NK-92 treated with Interleukin-12 subunit alpha and Interleukin-12 subunit beta, amount 100 ng/mL, for 24 hours (cell line): ENCODE results near the gene HACE1.
"Not testable (repeated sequence)": the region's sequence is repeated elsewhere in the genome, so short reads cannot be mapped to it uniquely, and the experiment has no call there.

Source experiments
- DNase-seq: peaks from one replicate; lab custom pipeline; 2025; lab: John Stamatoyannopoulos, UW

HACE1 gene

GRCh38 chr6:104737567-104737966 is 122.2 kb downstream of the HACE1 start:
- DNase-seq, result not testable (repeated sequence)

DNA sequence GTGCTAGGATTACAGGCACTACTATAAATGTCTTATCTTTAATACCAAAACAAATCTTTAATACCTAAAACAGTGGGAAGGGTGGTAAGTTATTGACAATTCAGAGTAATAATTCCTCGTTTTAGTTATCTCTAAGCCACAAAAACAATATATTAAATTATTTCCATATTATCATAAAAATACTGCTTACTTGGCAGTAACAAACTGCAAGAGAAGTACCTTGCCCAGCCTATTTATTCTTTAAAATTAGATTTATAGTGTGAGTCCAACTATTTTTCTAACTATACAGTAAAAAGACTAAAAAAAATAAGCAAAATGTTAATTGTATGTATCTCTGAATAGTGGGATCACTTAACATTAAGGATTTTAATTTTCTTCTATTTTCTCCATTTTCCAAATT is 123.2 kb downstream of the HACE1 start:
- DNase-seq, result no peak

DNA sequence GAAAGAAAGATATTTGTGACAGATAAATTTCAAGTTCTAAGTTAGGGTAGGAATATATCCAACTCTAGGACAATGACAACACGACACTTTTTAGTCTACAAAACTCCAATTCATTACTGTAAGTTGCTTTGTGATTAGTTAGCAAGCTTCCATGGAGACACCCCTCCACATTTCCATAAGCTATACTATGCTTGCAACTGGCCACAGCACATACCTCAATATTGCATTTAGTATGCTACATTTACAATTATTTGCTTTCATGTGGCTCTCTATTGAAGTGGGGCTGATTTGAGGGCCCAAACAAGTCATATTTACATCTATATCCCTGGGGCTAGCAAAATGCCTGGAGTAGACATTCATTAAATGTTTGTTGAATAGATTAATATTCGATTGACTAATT is 129.3 kb downstream of the HACE1 start:
- DNase-seq, result no peak

- DNase-seq, result no peak
Measured at GRCh38 chr6:104729433-104729832, 130.3 kb downstream of the HACE1 start.

- no peak for DNase-seq
Measured at GRCh38 chr6:104728448-104728847, 131.3 kb downstream of the HACE1 start.

DNA sequence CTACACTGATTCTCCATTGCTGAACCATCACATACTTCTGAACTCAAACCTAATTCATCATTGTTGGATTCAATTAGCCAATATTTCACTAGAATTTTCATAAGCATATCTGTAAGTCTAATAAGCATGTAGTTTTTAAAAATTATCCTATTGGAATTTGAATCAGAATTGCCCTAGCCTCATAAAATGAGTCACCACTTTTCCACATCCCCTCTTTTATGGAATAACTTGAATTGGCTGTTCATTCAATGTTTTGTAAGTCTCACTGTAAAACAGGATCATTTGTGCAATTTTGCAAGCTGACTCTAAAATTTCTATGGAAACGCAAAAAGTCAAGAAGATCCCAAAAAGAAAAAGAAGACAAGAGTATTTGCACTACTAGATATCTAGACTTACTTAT is 141.0 kb downstream of the HACE1 start:
- DNase-seq, result no peak

DNA sequence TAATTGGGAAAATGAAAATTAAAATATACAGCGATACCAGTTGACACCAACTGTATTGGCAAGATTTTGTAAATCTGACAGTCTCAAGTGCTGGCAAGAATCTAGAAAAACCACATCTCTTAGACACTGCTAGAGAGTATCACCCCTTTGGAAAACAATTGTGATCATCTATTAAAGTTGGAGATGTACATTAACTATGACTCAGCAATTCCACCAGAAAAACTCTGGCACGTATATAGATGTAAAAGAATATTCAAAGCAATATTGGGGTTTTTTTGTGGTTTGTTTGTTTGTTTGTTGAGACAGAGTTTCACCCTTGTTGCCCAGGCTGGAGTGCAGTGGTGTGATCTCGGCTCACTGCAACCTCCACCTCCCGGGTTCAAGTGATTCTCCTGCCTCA is 142.9 kb downstream of the HACE1 start:
- DNase-seq, result no peak

GRCh38 chr6:104714796-104715195 is 144.9 kb downstream of the HACE1 start:
- no peak for DNase-seq

GRCh38 chr6:104713982-104714381 is 145.7 kb downstream of the HACE1 start:
- DNase-seq, result no peak

DNA sequence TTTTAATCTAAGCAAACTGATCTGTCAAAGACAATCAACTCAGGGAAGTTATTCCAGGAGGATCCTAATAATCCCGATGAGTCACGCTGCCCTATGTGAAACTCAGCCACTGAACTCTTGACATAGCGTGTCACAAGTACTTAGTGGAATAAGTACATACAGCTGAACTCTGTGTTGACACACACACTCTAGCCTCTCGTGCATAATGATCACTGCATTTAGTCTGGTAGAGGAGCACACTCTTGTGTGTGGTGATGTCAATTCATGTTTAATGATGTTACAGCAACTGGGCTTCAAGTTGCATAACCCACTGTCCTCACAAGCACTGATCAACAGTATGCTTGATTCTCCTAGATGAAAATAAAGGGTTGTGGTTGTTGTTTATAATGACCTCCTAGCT is 148.3 kb downstream of the HACE1 start:
- DNase-seq, result no peak

DNA sequence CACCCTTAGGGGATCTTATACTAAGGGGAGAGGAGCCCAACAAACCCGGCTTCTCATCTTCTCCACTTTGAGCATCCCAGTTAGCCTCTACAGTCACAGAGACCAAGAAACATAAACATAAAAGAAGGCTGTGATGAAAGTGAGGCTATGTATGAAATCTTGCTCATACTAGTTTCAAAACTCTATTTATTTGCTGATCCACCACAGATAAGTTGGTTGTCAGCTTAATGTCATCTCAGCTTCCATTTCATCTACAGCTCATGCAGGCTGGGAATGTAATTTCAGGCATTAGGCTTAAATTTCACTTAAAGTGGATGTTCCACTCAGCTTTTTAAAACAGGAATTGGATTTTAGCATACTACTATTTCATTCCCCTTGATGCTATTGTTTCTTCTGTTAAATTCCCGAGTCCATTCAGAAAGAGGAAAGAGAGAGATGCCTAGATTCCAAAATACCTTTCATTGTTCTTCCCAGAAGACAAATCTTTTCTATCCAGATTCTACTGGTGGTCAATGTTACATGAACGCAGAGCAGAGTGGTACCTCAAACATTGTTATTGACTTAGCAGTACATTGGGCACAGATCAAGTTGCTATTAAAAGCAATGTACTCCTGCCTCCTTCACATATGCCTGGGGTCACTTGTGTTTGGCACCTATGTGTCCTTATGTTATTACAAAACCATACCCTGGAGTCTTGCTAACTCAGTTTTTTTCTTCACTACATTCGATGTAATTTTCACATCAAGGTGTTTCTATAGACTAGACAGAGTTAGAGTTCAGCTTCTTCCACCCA is 149.0 kb downstream of the HACE1 start:
- DNase-seq, result no peak

GRCh38 chr6:104705916-104706442 is 153.7 kb downstream of the HACE1 start:
- no peak for DNase-seq

DNA sequence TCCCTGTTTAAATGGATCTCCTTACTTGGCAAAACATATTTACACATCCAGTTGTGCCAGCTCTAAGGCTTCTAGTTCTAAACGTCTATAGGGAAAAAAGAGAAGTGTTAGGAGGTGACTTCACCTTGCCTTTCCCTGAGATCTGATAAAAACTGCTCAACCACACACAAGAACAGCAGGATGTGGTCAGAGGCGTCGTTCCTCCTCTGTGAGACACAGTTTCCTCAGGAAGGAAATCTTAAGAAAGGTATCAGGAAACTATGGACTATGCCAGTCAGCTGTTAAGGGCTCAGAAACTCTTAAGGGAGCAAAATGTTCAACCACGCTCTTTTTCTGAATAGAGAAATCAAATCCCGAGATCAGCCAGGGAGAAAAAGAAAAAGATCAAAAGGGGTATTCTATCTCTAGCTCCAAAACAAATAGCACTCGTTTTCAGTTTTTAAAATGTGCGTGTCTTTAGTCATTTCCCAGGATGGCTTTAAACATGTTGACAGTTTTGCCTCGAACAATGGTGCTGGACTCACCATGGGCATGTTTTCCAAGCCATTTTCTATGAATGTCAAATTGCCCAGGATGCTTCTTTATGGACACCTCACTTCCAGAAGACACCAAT is 154.5 kb downstream of the HACE1 start:
- peak; percentile 6 for DNase-seq

DNA sequence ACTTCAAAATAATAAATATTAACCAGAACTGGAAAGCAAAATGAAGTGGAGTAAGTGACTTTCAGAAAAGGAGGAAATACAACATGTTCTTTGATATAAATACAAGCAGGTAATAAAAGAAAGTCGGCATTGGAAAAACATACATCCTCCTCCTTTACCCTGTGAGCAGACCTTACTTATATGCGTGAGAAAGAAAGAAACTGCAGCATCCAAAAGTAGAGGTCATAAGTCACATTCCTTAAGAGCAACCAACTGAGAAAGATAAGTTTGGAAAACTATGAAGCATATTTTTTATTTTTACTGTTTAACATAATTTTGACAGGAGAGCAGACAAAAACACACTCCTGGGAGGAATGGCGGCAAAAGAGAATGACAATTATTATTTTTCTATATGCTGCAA is 155.5 kb downstream of the HACE1 start:
- no peak for DNase-seq

DNA sequence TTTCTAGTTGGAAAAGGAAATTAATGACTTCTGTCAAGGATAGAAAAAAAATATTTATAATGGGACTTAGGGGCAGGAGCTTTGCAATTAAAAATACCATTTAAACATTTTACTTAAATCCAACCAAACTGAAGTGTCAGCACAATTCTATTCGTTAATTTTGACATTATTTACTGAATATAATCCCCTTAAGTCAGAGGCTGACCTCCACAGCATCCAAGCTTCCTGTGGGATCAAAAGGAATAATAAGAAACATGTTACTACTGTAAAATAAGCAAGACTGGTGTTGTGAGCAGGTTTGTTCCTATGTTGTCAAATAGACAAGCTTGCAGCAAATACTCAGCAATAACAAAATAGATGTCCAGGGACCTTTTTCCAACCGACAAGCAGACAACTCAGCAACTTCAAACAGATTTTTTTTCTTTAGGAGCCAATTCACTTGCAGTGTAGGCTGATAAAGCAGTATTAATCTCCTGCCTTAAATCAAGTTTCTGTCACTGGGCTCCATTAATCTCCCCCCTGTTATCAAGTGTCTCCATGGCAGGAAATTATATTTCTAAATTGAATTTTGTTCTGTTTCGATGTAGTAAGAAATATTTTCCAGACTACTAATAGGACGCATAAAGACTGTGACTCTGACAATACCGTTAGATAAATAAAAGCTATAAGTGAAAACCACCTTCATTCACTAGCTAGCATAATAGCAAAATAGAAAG is 157.4 kb downstream of the HACE1 start:
- DNase-seq, result no peak

DNA sequence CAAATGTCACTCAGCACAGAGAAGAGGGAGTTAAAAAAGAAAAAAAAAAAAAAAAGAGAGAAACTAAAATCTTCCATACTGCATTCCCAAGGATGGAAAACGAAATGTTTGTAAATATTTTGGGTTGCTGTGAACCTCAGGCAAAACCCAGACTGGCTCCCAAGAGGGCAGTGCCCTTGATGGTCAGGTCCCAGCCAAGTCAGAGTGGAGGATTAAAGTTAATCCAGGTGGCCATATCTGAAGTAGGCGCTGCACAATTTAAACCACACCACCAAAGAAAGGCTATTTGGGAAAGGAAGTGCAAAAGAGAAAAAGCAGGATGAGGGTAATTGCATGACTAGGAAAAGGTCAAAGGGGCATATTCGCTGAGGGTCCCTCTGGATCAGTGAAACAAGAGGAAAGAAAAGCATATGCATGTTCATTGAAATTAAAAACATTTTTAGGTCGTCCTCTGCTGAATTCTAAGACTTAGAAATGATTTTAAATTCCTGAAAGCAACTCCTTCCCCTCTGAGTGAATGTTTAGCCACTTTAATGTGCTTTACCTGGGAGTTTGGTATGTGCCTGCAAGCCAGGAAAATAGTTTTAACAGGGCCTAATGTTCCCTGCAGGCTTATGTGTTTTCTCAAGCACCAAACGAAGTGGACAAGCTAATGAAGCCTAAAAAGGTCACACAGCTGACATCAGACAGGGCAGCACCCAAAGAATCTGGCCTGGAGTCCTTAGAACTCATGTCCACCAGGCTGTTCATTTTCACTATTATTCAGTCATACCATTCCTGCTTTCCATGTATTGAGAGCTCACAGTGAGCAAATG is 159.1 kb downstream of the HACE1 start:
- no peak for DNase-seq

- DNase-seq, result no peak
Measured at GRCh38 chr6:104699593-104700329, 160.0 kb downstream of the HACE1 start.

DNA sequence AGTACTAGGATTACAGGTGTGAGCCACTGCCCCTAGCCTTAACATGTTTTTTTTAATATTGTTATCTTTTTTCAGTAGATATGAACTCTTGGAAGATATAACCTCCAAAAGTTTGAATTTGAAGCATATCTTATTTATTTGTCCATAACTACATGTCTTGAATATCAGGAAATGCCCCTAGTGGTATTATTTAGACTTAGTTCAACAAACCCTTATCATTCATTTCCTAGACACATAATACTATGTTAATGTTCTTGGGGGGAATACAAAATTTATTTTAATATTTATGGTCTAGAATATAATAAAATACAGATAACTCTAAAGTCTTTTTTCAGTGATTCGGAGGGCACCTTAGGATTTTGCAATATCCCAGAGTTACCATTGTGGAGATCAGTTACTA is 160.7 kb downstream of the HACE1 start:
- no peak for DNase-seq

DNA sequence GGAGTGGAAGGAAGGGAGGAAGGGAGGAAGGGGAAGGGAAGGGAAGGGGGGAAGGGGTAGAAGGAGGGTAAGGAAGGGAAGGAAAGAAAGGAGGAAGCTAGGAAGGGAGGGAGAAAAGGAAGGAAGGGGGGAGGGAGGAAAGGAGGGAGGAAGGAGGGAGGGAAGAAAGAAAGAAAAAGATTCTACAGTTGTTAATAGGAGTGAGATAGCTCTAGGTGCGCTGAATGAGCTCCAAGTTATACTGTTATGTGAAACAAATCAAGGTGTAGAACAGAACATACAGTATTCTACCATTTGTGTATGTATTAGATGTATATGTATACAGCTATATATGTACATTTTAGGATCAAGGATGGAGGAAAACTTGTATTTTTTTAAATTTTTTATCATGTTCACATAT is 167.7 kb downstream of the HACE1 start:
- no peak for DNase-seq

DNA sequence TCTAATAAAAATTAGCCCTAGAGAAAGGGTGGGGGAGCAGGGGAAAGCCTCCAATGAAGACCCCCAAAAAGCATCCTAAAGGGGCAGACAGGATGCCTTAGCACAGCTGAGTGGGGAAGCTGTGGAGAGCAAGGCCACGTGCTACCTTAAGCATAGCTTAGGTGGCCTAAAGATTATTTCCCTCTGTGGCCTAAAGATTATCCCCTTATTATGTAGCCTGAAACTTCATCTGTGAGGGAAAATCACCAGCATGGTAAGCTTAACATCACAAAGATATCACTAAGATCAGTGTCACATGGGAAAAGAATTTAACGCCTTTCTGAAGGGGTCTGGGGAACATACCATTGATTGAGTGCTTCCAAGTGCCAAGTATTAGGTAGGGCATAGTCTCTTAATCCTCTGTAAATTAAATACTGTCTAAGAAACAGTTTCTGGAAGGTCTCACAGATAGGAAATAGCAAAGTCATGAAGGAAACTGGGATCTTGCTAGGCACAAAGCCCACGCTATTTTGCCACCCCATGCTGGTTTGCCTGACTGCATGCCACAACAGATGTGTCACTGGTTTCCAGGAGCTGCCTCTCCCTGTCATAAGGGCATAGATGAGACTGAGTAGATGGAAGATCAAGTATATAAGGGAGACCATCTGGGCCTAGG is 170.0 kb downstream of the HACE1 start:
- no peak for DNase-seq
